Prostate gland (tissue), 2 donors: ENCODE results near the gene CCDC141. TPM values are rescaled to one million over a fixed set of nuclear protein-coding genes. Genes with fewer than 3 reads are reported as not detected.

Experiments used
- DNase-seq: peaks from one replicate; pipeline ENCODE4 v3.0.0-alpha.2; 2019; ENCODE audit warnings: low spot score
- H3K27ac ChIP-seq, 2 donors: fragments of 200-600 bp; sonication (generic); 2 replicates each; pipeline ENCODE4 v1.5.1; 2017 to 2019
- H3K27me3 ChIP-seq: fragments of 200-600 bp; sonication (generic); replicated peaks from 2 replicates; pipeline ENCODE4 v1.5.1; 2019; ENCODE audit not compliant: insufficient read depth
- H3K36me3 ChIP-seq, 2 donors: fragments of 200-600 bp; sonication (generic); 1 replicate in 1 of 2; 2 replicates in 1 of 2; pipeline versions ENCODE4 v1.5.1 to v1.8.1; 2017 to 2019
- H3K4me1 ChIP-seq: fragments of 200-600 bp; sonication (generic); replicated peaks from 2 replicates; pipeline ENCODE4 v1.5.1; 2019
- H3K4me3 ChIP-seq, 2 donors: fragments of 200-600 bp; sonication (generic); 2 replicates each; pipeline ENCODE4 v1.5.1; 2017 to 2019
- H3K9me3 ChIP-seq: fragments of 200-600 bp; sonication (generic); 2 replicates; pipeline ENCODE4 v1.5.1; 2017
- POLR2A ChIP-seq: fragments of 450-650 bp; IDR thresholded peaks from one replicate; pipeline ENCODE4 v1.6.1; 2016; ENCODE audit warnings: antibody characterized with exemption, mild to moderate bottlenecking
- POLR2AphosphoS5 ChIP-seq: sonication (generic); formaldehyde crosslinking; IDR thresholded peaks from one replicate; pipeline ENCODE4 v1.6.1; 2017; ENCODE audit warnings: antibody characterized with exemption
- WGBS: methylation state at CpG from one replicate; pipeline ENCODE4 v1.1.5; 2018; 5-methylcytosine and 5-hydroxymethylcytosine counted together
- intact Hi-C: fragments of 100-400 bp; cut with DNase I; formaldehyde crosslinking; loops from one replicate; pipeline ENCODE4 v1.14.2; 2022
- total RNA-seq, 2 donors: library from RNA; depleted of rRNA; stranded (reverse); fragments of >200 nt; gene quantifications; one replicate each; pipeline ENCODE4 v1.1.0, GENCODE V29; 2016
- TF ChIP-seq, protein P1 (sequence below), 4 experiments: fragments of 200-600 bp in 2 of 4; fragments of 450-650 bp in 2 of 4; sonication (generic) in 2 of 4; IDR thresholded peaks; 1 replicate in 3 of 4; 2 replicates in 1 of 4; pipeline ENCODE4 v1.5.1; 2016 to 2019; ENCODE audit warnings: antibody characterized with exemption in 4 of 4, mild to moderate bottlenecking in 2 of 4, moderate library complexity in 2 of 4

CCDC141 gene
- total RNA-seq, 2 donors from 2014 or later = 0.32 to 8.6 TPM

DNA sequence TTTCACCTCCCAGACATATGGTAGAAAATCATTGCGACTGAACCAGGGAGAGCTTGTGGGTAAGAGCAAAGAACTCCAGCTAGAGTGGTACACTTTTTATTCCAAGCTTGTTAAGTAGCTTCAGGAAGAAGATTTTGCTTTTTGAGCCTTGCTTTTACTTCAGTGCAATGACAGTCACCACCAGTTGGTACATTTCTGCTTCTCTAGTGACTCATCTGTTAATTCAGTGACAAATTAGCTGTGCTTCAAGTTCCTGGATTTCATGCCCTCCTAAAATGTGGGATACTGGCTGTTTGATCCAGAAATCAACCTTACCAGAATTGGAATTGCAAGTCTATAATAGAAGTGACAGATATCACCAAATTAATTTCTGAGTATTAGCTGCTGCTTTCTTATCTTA, 125.1 kb downstream of the CCDC141 start:
- TF ChIP-seq, protein P1, sequence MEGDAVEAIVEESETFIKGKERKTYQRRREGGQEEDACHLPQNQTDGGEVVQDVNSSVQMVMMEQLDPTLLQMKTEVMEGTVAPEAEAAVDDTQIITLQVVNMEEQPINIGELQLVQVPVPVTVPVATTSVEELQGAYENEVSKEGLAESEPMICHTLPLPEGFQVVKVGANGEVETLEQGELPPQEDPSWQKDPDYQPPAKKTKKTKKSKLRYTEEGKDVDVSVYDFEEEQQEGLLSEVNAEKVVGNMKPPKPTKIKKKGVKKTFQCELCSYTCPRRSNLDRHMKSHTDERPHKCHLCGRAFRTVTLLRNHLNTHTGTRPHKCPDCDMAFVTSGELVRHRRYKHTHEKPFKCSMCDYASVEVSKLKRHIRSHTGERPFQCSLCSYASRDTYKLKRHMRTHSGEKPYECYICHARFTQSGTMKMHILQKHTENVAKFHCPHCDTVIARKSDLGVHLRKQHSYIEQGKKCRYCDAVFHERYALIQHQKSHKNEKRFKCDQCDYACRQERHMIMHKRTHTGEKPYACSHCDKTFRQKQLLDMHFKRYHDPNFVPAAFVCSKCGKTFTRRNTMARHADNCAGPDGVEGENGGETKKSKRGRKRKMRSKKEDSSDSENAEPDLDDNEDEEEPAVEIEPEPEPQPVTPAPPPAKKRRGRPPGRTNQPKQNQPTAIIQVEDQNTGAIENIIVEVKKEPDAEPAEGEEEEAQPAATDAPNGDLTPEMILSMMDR (IDR thresholded peaks at IDR 0.05) = no peak
- TF ChIP-seq POLR2A (no peak), POLR2AphosphoS5 (no peak)
- Histone ChIP-seq H3K27me3 (no peaks in the 10 kb centered on the region), H3K4me3 (no peak overlapping the region), H3K9me3 (no peaks in the 10 kb centered on the region), H3K36me3 (no peaks in the 10 kb centered on the region), H3K27ac (no peak overlapping the region), H3K4me1 (no peaks in the 10 kb centered on the region)
- no peak for DNase-seq
- intact Hi-C loops = no loop called here
- WGBS = 89% methylated on average over 1 of the region's 1 CpG

DNA sequence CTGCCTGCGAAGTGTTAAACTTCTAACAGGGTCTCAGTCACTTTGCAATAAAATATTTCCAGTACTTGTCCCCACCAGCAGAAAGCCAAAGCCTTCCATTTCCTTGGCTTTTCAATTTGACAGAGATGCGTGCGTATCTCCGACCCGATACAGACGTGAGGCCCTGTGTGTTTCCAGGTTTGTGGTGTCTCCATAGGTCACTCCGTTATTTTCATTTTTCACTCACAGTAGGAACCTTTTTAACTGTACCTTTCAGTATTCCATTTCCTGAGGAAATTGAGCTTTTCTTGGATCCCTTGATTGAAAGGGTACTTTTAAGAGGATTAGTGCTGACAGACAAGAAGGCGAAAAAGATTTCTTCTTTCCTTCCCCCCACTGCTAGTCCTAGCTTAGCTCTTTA, 126.4 kb downstream of the CCDC141 start:
- TF ChIP-seq POLR2A (no peak), POLR2AphosphoS5 (no peak)
- TF ChIP-seq, protein P1 (IDR thresholded peaks at IDR 0.05) = no peak
- no peak for DNase-seq
- Histone ChIP-seq H3K4me3 (no peak overlapping the region), H3K9me3 (no peaks in the 10 kb centered on the region), H3K27ac (no peak overlapping the region), H3K27me3 (no peaks in the 10 kb centered on the region), H3K4me1 (no peaks in the 10 kb centered on the region), H3K36me3 (no peaks in the 10 kb centered on the region)
- 96% methylated on average over 8 of the region's 8 CpGs for WGBS
- intact Hi-C loops = no loop called here

DNA sequence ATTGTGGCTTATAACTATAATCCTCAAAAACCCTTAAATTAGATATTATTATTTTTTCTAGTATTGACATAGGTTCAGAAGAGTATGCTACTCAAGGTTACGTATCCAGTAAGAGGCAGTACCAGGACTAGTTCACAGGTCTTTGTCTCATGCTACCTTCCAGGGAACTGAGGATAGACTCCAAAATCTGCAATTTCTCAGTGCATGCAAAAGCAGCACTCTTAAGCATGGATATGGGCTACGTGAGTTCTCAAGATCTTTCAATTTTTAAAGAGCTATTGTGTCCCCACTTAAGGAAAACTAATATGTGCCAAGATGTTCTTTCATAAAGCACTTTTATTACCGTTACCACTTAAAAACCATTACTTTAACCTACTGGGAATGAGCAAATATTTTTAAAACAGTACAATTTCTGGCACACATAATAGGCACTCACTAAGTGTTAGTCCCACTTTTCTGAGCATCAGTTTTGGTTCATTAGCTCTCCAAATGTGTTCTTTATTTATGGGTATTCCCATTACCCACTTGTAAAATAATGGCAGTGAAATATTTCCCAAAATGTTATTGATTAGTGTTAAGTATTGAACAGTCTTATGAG, 128.9 kb downstream of the CCDC141 start:
- DNase-seq = no peak
- TF ChIP-seq, protein P1 (IDR thresholded peaks at IDR 0.05) = no peak
- TF ChIP-seq POLR2A (no peak), POLR2AphosphoS5 (no peak)
- Histone ChIP-seq H3K36me3 (no peaks in the 10 kb centered on the region), H3K4me1 (no peaks in the 10 kb centered on the region), H3K27ac (no peak overlapping the region), H3K27me3 (no peaks in the 10 kb centered on the region), H3K4me3 (no peak overlapping the region), H3K9me3 (no peaks in the 10 kb centered on the region)
- intact Hi-C loops = no loop called here
- WGBS = 42% methylated on average over 3 of the region's 3 CpGs

DNA sequence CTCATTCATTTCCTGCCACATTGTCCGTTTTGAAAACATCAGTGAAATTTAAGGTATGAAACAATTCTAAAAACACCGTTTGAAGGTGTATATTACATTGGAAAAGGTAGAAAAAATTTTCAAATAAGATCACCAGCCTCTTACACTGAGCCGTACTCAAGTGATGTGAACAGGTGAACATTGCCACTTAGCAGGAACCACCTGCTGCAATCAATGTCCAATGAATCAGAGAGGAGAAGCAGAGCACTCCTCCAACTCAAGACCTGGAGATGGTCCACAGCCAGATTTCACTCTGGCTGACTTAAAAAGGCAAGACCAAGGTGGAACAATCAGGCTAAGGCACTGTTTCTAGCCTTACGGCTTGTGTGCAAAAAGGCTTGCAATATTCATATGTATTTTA, 132.4 kb downstream of the CCDC141 start:
- DNase-seq = no peak
- Histone ChIP-seq H3K27me3 (no peaks in the 10 kb centered on the region), H3K9me3 (no peaks in the 10 kb centered on the region), H3K4me3 (no peak overlapping the region), H3K36me3 (no peaks in the 10 kb centered on the region), H3K27ac (no peak overlapping the region), H3K4me1 (no peaks in the 10 kb centered on the region)
- WGBS = 85% methylated on average over 4 of the region's 4 CpGs
- TF ChIP-seq, protein P1 (IDR thresholded peaks at IDR 0.05) = no peak
- no peak for TF ChIP-seq POLR2AphosphoS5
- TF ChIP-seq POLR2A = no peak
- intact Hi-C loops = no loop called here

DNA sequence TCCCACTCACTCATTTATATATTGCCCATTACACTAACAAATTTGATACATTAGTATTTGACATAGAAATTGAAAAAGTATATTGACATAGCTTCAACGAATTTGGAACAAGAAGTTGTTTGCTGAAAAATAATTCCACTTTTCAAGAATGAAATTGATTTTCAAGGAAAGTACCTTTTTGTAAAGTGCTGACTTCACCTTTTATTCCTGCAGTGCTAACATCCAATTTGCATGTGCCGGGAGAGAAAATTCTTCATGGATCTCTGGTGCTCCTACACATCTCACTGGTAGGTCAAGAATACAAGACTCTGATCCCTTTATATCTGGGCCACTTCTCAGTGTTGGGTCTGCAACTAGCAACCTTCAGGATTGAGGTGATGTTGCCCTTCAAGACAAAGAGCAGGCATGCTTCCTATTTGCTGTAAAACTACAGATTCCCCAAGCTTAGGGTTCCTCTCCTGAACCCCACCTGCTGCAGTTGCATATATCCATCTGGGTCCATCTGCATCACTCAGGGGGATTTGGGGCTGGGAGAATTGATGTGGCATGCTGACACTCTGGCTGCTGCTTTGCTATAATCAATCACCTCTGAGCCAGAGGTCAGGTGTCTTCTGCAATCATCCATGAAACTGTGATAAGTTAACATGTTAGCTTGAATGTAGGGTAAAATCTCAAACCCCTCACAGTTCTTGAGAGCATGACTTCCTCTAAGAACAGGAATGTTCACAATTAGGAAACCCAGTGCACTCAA, 134.3 kb downstream of the CCDC141 start:
- Histone ChIP-seq H3K27me3 (no peaks in the 10 kb centered on the region), H3K4me3 (no peak overlapping the region), H3K27ac (no peak overlapping the region), H3K9me3 (no peaks in the 10 kb centered on the region), H3K36me3 (no peaks in the 10 kb centered on the region), H3K4me1 (no peaks in the 10 kb centered on the region)
- TF ChIP-seq POLR2AphosphoS5 (no peak), POLR2A (no peak)
- TF ChIP-seq, protein P1 (IDR thresholded peaks at IDR 0.05) = no peak
- WGBS = 54% methylated on average over 2 of the region's 2 CpGs
- no peak for DNase-seq
- intact Hi-C loops = no loop called here
